BJ (cell line): ENCODE results near the gene LRPAP1. TPM values are rescaled to one million over a fixed set of nuclear protein-coding genes. Genes with fewer than 3 reads are reported as not detected.

ENCODE experiments used
- CTCF ChIA-PET: fragments of 350-600 bp; formaldehyde crosslinking; extraction: SDS; loops from one replicate; lab custom pipeline; 2021; ENCODE audit warnings: antibody characterized with exemption, inconsistent platforms; lab: Yijun Ruan, JAX
- POLR2A ChIA-PET: fragments of 300-600 bp; sonication (Branson Sonifier 250); formaldehyde crosslinking; extraction: SDS; loops from one replicate; lab custom pipeline; 2021; ENCODE audit warnings: antibody characterized with exemption; lab: Charles Lee
- DNase-seq: peaks from one replicate; pipeline ENCODE4 v3.0.0-alpha.2; 2011; ENCODE audit warnings: low read depth
- H3K27me3 ChIP-seq: 2 replicates; pipeline ENCODE4 v1.6.0; 2011; ENCODE audit warnings: low read length; ENCODE audit not compliant: control insufficient read depth, insufficient read depth
- H3K36me3 ChIP-seq: 2 replicates; pipeline ENCODE4 v1.5.1; 2011; ENCODE audit warnings: low read length; ENCODE audit not compliant: control insufficient read depth, insufficient read depth
- H3K4me3 ChIP-seq: 2 replicates; pipeline ENCODE4 v1.5.1; 2011; ENCODE audit warnings: low read depth, mild to moderate bottlenecking, control low read depth, low read length
- CTCF ChIP-seq: IDR thresholded peaks from 2 replicates; pipeline ENCODE4 v1.5.1; 2011; ENCODE audit warnings: low read depth, mild to moderate bottlenecking, control low read depth, inconsistent platforms, low read length, moderate library complexity; ENCODE audit not compliant: insufficient read depth
- polyA plus RNA-seq: library from polyadenylated mRNA; depleted of rRNA; stranded (reverse); fragments of >200 nt; gene quantifications from 2 replicates; pipeline ENCODE4 v1.2.3, GENCODE V29; 2011

LRPAP1 gene
- polyA plus RNA-seq, 1 experiment, result 275 TPM

- ChIA-PET POLR2A (no interaction called here), CTCF (interaction anchor here (1.2 kb wide), 1 partner anchor 11 kb away, joined by 5 read pairs; no protein-coding TSS in a partner anchor)
- no peak for TF ChIP-seq CTCF
- Histone ChIP-seq H3K4me3 (no peak overlapping the region), H3K36me3 (no peaks in the 10 kb centered on the region), H3K27me3 (peaks cover 7% of the 10 kb centered on the region)
- DNase-seq, result no peak
These were observed 62.6 kb downstream of the LRPAP1 start for GRCh38 chr4:3469386-3470243.

DNA sequence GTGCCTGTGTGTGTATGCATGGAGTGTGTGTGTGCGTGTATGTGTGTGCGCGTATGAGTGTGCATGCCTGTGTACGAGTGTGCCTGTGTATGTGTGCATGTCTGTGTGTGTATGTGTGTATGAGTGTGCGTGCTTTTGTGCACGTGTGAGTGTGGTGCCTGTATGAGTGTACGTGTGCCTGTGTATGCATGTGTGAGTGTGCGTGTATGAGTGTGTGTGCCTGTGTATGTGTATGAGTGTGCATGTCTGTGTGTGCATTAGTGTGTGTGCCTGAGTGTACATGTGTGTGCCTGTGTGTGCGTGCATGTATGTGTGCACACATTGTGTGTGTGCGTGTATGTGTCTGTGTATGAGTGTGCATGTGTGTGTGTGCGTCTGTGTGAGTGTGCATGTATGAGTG lies 63.4 kb downstream of the LRPAP1 start:
- no peak for TF ChIP-seq CTCF
- no peak overlapping the region for H3K4me3 ChIP-seq
- peaks cover 10% of the 10 kb centered on the region for H3K27me3 ChIP-seq
- H3K36me3 ChIP-seq, result no peaks in the 10 kb centered on the region
- POLR2A ChIA-PET, result no interaction called here
- DNase-seq, result no peak
- CTCF ChIA-PET, result interaction anchor here (1.2 kb wide), 1 partner anchor 12 kb away, joined by 5 read pairs; no protein-coding TSS in a partner anchor

GRCh38 chr4:3468154-3468553 lies 64.1 kb downstream of the LRPAP1 start:
- CTCF ChIA-PET, result interaction anchor here (0.6 kb wide), 1 partner anchor 9 kb away, joined by 3 read pairs; no protein-coding TSS in a partner anchor
- POLR2A ChIA-PET, result no interaction called here
- no peak for DNase-seq
- Histone ChIP-seq H3K4me3 (no peak overlapping the region), H3K27me3 (peaks cover 13% of the 10 kb centered on the region), H3K36me3 (no peaks in the 10 kb centered on the region)
- no peak for TF ChIP-seq CTCF

- CTCF ChIA-PET, result interaction anchor here (0.6 to 2.2 kb wide), 2 partner anchors 9 to 12 kb away, joined by 3 to 10 read pairs; no protein-coding TSS in a partner anchor
- H3K36me3 ChIP-seq, result no peaks in the 10 kb centered on the region
- POLR2A ChIA-PET, result no interaction called here
- H3K27me3 ChIP-seq, result peaks cover 15% of the 10 kb centered on the region
- no peak overlapping the region for H3K4me3 ChIP-seq
- no peak for DNase-seq
- no peak for TF ChIP-seq CTCF
These were observed 64.6 kb downstream of the LRPAP1 start for GRCh38 chr4:3467601-3468031.
